PC-9 (cell line): ENCODE data around the gene TBL1XR1.

ENCODE experiments used
- CTCF ChIP-seq: fragments of 200-600 bp; sonication (generic); conservative IDR thresholded peaks from 2 replicates; pipeline ENCODE4 v1.6.1; 2017; ENCODE audit warnings: mixed run types, antibody characterized with exemption, mild to moderate bottlenecking, moderate library complexity
- EZH2 ChIP-seq: fragments of 200-600 bp; sonication (generic); IDR thresholded peaks from 2 replicates; pipeline ENCODE4 v1.8.0; 2017; ENCODE audit warnings: antibody characterized with exemption, low read depth

GRCh38 chr3:177135841-177136492 lies 61.3 kb downstream of the TBL1XR1 start:
- TF ChIP-seq CTCF (no peak), EZH2 (no peak)
